Adipocyte (in vitro differentiated cells): Measurements from ENCODE around the gene SIDT2.

Experiments used
- DNase-seq: peaks from one replicate; pipeline ENCODE4 v3.0.0-alpha.2; 2015; ENCODE audit warnings: low read depth
- H3K27me3 ChIP-seq: replicated peaks from 2 replicates; pipeline ENCODE4 v1.7.0; 2013; ENCODE audit warnings: mild to moderate bottlenecking, low read length, moderate library complexity; ENCODE audit not compliant: control insufficient read depth, insufficient read depth
- H3K36me3 ChIP-seq: 2 replicates; pipeline ENCODE4 v1.7.0; 2013; ENCODE audit warnings: low read length, mild to moderate bottlenecking, moderate library complexity; ENCODE audit not compliant: control insufficient read depth, insufficient read depth, severe bottlenecking
- H3K4me1 ChIP-seq: 2 replicates; pipeline ENCODE4 v1.7.0; 2013; ENCODE audit warnings: mild to moderate bottlenecking, low read length, moderate library complexity; ENCODE audit not compliant: control insufficient read depth, insufficient read depth
- H3K4me3 ChIP-seq: 2 replicates; pipeline ENCODE4 v1.7.0; 2013; ENCODE audit warnings: mild to moderate bottlenecking, low read length, moderate library complexity
- H3K9ac ChIP-seq: 2 replicates; pipeline ENCODE4 v1.7.0; 2013; ENCODE audit warnings: mild to moderate bottlenecking, low read length, moderate library complexity
- H3K9me3 ChIP-seq: 2 replicates; pipeline ENCODE4 v1.7.0; 2013; ENCODE audit warnings: mild to moderate bottlenecking, low read length, moderate library complexity; ENCODE audit not compliant: control insufficient read depth

The SIDT2 gene

GRCh38 chr11:117220568-117220967 lies 42.0 kb downstream of the SIDT2 start:
- H3K27me3 ChIP-seq: no peaks in the 10 kb centered on the region
- no peaks in the 10 kb centered on the region for H3K9me3 ChIP-seq
- peaks cover 37% of the 10 kb centered on the region for H3K36me3 ChIP-seq
- H3K9ac ChIP-seq: peak overlapping the region; percentile 93
- no peak for DNase-seq
- peaks cover 77% of the 10 kb centered on the region for H3K4me1 ChIP-seq
- peak overlapping the region; percentile 22 for H3K4me3 ChIP-seq

DNA sequence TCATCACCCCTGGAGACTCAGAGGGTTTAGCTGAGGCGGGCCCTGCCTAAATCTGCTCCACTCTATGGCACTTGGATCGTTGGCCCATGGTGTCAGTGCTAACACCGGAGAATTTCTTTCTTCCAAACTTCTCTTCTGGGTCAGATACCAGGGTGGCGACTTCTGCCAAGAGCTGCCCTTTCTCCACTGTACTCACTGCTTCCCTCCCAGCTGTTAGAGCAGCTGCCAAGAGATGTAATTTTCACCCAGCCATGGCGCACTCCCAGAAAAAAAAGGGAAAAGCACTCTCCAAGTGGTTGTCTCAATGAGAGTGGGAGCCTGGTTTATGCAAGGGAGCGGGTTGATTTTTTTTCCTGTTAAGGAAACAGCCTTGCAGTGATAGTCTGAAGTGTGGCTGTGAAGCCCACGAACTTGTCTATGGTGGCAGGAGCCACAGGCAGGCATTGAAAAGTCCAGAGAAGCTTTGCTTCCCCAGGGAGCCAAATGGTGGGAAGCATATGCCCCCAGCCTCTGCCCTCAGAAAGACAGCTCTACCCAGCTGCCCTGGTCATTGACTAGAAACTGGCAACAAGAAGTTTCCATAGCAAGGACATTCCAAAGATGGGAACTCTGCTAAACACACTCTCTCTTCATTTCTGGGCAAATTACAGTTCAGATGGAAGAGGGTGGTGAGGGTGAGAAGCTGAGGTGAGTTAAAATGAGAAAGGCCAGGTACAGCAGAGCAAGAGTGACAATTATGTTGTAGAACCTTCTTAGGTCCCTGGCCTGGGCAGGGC lies 42.6 kb downstream of the SIDT2 start:
- Histone ChIP-seq H3K36me3 (peaks cover 37% of the 10 kb centered on the region), H3K4me3 (peak overlapping the region; percentile 66), H3K27me3 (no peaks in the 10 kb centered on the region), H3K9ac (peak overlapping the region; percentile 93), H3K4me1 (peaks cover 75% of the 10 kb centered on the region), H3K9me3 (no peaks in the 10 kb centered on the region)
- no peak for DNase-seq

DNA sequence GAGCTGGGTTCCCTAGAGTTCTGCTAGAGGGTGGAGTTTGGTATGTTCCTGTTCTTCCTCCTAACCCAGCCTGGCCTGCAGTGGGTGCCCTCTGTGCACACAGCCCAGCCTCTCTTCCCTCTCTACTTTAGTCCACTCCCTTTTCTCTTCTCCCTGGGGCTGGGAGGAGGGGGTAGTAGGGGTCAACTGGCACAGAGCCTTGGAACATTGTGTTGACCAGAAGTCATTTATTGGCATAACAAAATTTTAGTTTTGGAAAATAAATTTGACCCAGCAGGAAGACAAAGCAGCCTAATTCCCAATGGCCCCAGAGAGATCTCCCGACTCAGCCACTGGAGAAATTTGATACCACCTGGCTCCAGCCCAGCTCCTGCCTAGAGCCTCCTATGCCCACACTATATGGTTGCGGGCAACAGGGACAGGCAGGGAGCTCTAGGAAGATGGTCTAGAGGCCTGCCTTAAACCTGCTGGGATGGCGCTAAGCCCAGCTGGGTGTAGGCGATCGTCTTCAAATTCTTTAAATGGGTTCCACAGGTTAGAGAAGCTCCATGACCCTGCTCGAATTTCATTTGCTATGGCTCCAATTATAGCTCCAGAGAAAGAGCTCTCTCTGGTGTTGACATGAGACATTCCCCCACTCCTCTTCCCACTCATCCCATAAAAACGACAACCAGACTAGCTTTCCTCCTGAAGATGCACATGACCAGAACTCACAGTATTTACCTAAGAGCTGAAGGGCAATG lies 43.4 kb downstream of the SIDT2 start:
- Histone ChIP-seq H3K9ac (peak overlapping the region; percentile 93), H3K4me3 (peak overlapping the region; percentile 66), H3K4me1 (peaks cover 68% of the 10 kb centered on the region), H3K9me3 (no peaks in the 10 kb centered on the region), H3K27me3 (no peaks in the 10 kb centered on the region), H3K36me3 (peaks cover 42% of the 10 kb centered on the region)
- peak; percentile 76 for DNase-seq

DNA sequence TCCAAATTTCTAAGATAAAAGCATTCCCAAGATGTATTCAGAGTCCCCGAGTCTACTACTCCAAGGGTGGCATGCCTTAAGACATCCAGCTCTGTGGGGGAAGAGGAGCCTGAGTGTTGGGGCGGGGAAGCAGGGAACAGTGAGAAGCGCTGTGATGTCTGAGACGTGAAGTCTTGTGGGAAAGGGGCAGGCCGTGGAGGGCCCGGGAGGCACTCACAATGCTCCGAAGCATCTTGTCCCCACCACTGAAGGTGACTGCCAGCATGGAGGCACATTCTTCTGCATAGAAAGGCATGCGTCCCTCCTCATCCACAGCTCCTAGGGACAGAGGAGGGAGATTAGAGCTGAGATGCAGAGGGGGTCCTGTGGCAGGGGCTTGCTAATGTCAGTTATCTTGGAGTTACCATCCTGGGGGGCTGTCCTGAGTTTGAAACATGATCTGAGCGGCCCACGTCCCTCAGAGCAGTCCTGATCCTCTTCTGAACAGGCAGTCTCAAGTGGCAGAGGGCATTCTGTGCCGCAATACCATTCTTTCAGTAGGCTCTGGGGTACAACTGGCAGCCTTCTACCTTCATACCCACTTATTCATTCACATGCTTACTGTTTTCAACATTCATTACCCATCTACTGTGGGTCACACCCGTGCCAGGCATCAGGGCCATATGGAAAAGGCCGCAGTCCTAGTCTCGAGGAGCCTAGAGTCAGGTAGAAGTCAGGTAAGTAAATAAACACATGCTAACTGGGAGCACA lies 44.6 kb downstream of the SIDT2 start:
- Histone ChIP-seq H3K4me3 (no peak overlapping the region), H3K9ac (peak overlapping the region; percentile 71), H3K27me3 (no peaks in the 10 kb centered on the region), H3K36me3 (peaks cover 54% of the 10 kb centered on the region), H3K4me1 (peaks cover 55% of the 10 kb centered on the region), H3K9me3 (no peaks in the 10 kb centered on the region)
- no peak for DNase-seq

- DNase-seq: no peak
These were observed 45.5 kb downstream of the SIDT2 start for GRCh38 chr11:117223741-117224689.

DNA sequence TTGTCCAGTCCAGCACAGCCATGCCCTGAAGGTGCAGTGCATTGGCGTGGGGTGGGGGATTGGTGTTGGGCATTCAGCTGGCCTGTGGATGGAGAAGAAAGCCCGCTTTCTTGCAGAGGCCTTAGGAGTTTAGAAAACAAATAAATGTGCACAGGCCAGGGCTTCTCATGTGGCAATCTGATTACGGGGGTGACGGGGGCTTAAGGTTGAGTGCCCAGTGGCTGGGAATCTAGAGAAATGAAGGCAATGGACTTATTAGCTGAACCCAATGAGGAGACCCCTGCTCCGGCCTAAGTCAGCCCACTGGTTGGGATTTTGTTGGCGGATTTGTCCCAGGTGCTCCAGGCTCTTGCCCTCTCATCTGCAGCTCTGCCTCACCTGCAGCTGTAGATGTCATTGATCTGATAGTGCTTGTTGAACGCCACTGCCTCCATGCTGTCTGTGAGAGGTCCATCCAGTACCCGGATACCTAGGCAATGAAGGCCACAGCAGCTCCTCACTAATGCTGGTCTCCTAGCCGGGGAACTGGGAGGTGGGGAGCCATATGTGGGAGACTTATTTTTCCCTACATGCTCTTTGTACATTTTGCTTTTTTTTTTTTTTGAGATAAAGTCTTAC lies 47.1 kb downstream of the SIDT2 start:
- Histone ChIP-seq H3K4me3 (no peak overlapping the region), H3K9me3 (no peaks in the 10 kb centered on the region), H3K4me1 (peaks cover 38% of the 10 kb centered on the region), H3K27me3 (no peaks in the 10 kb centered on the region), H3K36me3 (peaks cover 63% of the 10 kb centered on the region), H3K9ac (peak overlapping the region; percentile 7)
- no peak for DNase-seq

More at GRCh38 chr11:117223741-117224689, 45.5 kb downstream of the SIDT2 start:
- Histone ChIP-seq H3K36me3 (peaks cover 56% of the 10 kb centered on the region), H3K27me3 (no peaks in the 10 kb centered on the region), H3K9me3 (no peaks in the 10 kb centered on the region), H3K4me1 (peaks cover 47% of the 10 kb centered on the region), H3K9ac (no peak overlapping the region), H3K4me3 (no peak overlapping the region)

DNA sequence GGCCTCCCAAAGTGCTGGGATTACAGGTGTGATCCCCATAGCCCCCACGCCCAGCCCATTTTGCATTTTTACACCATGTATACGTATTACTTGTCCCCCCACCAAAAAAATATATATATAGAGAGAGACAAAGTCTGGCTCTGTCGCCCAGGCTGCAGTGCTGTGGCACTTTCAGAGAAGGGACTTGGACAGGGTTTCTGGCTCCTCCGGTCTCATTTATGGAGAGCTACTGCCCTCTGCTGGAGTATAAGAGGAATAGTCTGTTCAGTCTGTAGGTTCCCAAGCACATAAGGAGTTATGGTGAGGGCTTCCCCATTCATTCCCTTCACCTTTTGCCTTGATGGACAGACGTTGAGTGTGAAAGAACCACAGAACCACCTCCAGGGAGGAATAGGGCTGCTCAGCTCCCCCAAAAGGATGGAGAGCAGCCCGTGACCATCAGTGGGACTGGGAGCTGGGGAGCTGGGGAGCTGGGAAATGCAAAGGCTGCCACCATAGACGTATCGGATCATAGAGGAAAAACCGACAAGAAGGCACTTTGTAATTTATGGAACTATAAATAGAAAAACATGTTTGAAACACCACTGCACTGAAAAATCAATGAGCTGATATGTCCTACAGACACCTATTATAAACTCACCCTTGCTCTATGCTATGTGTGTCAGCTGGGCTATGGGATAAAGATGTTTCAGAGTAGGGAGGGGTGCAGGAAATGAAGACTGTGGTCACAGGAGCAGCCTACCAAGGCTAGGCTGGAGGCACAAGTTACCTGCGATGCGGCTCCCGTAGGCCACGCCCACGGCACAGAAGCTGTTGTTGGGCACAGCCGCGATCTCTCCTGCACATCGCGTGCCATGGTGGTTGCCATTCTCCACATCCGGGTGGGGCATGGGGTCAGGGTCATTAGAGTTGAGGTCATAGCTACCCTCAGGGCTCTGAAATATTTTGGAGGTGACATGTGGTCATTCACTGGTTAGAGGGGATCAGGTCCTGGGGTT lies 48.1 kb downstream of the SIDT2 start:
- Histone ChIP-seq H3K4me3 (no peak overlapping the region), H3K36me3 (peaks cover 63% of the 10 kb centered on the region), H3K9me3 (no peaks in the 10 kb centered on the region), H3K9ac (no peak overlapping the region), H3K27me3 (no peaks in the 10 kb centered on the region), H3K4me1 (peaks cover 35% of the 10 kb centered on the region)
- DNase-seq: peak; percentile 89

GRCh38 chr11:117228091-117228490 lies 49.5 kb downstream of the SIDT2 start:
- Histone ChIP-seq H3K9ac (no peak overlapping the region), H3K4me1 (peaks cover 24% of the 10 kb centered on the region), H3K36me3 (peaks cover 59% of the 10 kb centered on the region), H3K9me3 (no peaks in the 10 kb centered on the region), H3K27me3 (no peaks in the 10 kb centered on the region), H3K4me3 (no peak overlapping the region)
- no peak for DNase-seq

DNA sequence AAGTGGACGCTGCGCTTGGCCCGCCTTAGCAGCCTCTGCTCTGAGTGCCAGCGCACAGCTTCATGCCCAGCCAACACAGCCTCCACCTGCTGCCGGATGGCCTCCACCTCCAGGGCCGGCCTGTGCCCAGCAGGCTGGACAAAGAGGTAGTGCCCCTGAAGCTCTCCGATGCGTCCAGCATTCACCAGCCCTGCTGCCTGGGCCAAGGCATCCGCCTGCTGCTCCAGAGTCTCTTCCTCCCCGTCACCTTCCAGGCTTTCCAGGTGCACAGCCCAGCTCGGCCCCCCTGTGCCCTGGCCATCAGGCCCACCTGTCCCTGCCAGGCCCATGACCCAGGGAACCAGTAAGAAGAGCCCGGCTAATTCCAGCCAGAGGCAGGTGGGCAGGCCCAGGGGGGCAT lies 50.9 kb downstream of the SIDT2 start:
- H3K27me3 ChIP-seq: no peaks in the 10 kb centered on the region
- H3K4me3 ChIP-seq: no peak overlapping the region
- no peaks in the 10 kb centered on the region for H3K9me3 ChIP-seq
- no peak for DNase-seq
- H3K9ac ChIP-seq: peak overlapping the region; percentile 99
- H3K36me3 ChIP-seq: peaks cover 45% of the 10 kb centered on the region
- peaks cover 34% of the 10 kb centered on the region for H3K4me1 ChIP-seq
